ENCODE data around the gene TPM1.

DNA sequence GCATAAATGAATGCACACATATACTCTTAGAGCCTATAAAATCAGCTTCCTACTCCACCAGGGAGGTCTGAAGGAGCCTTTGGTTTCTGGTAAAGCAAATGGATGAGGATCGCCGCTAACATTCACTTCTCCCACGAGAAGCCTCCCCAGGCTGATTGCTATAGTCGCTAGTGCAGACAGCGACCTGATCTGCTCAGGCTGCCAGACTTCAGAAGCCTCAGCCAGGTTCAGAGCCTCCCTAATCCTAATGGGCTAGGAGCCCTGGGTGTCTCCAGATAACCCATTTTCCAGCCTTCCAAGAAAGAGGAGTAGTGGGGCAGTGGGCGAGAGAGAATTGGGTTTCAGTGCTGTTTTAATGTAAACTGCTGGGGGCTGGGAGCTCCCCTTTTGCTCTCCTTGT lies 35.4 kb downstream of the TPM1 start:
- TF ChIP-seq, protein P1, sequence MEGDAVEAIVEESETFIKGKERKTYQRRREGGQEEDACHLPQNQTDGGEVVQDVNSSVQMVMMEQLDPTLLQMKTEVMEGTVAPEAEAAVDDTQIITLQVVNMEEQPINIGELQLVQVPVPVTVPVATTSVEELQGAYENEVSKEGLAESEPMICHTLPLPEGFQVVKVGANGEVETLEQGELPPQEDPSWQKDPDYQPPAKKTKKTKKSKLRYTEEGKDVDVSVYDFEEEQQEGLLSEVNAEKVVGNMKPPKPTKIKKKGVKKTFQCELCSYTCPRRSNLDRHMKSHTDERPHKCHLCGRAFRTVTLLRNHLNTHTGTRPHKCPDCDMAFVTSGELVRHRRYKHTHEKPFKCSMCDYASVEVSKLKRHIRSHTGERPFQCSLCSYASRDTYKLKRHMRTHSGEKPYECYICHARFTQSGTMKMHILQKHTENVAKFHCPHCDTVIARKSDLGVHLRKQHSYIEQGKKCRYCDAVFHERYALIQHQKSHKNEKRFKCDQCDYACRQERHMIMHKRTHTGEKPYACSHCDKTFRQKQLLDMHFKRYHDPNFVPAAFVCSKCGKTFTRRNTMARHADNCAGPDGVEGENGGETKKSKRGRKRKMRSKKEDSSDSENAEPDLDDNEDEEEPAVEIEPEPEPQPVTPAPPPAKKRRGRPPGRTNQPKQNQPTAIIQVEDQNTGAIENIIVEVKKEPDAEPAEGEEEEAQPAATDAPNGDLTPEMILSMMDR (IDR thresholded peaks at IDR 0.05), result no peak
- no peak for TF ChIP-seq ZFX (IDR thresholded peaks at IDR 0.05; ENCODE audit: borderline replicate concordance)
